GM23338 (cell line): ENCODE data around the gene PROCA1. TPM values are rescaled to one million over a fixed set of nuclear protein-coding genes. Genes with fewer than 3 reads are reported as not detected.

ENCODE experiments used
- ATAC-seq: fragments of 200-7000 bp; cut with Tn5 transposase; 3 replicates; pipeline ENCODE4 v1.9.1; 2020
- DNase-seq: peaks from one replicate; pipeline ENCODE4 v3.0.0-alpha.2; 2015; ENCODE audit warnings: low spot score
- H2AFZ ChIP-seq: fragments of 200-600 bp; sonication (generic); 2 replicates; pipeline ENCODE4 v1.8.0; 2016; ENCODE audit warnings: antibody characterized with exemption, mild to moderate bottlenecking, moderate library complexity
- H3F3A ChIP-seq: fragments of 200-600 bp; sonication (generic); replicated peaks from 2 replicates; pipeline ENCODE4 v1.8.0; 2017; ENCODE audit warnings: antibody characterized with exemption, mixed run types, low read depth
- H3K27ac ChIP-seq: fragments of 200-600 bp; sonication (generic); 2 replicates; pipeline ENCODE4 v1.6.1; 2016; ENCODE audit warnings: low read depth
- H3K27me3 ChIP-seq: fragments of 200-600 bp; sonication (generic); 2 replicates; pipeline ENCODE4 v1.8.0; 2016; ENCODE audit warnings: mild to moderate bottlenecking, mixed run types, moderate library complexity; ENCODE audit not compliant: insufficient read depth
- H3K36me3 ChIP-seq: fragments of 200-600 bp; sonication (generic); 2 replicates; pipeline ENCODE4 v1.8.0; 2016; ENCODE audit warnings: mild to moderate bottlenecking; ENCODE audit not compliant: insufficient read depth
- H3K4me1 ChIP-seq: fragments of 200-600 bp; sonication (generic); 2 replicates; pipeline ENCODE4 v1.8.0; 2016; ENCODE audit warnings: mild to moderate bottlenecking, moderate library complexity; ENCODE audit not compliant: insufficient read depth
- H3K4me2 ChIP-seq: fragments of 200-600 bp; sonication (generic); 2 replicates; pipeline ENCODE4 v1.7.1; 2017; ENCODE audit warnings: mixed run types
- H3K4me3 ChIP-seq: fragments of 200-600 bp; sonication (generic); 2 replicates; pipeline ENCODE4 v1.6.1; 2016; ENCODE audit warnings: mixed run types
- H3K79me2 ChIP-seq: fragments of 200-600 bp; sonication (generic); replicated peaks from 2 replicates; pipeline ENCODE4 v1.8.0; 2017; ENCODE audit warnings: mild to moderate bottlenecking; ENCODE audit not compliant: insufficient read depth
- H3K9me2 ChIP-seq: fragments of 200-600 bp; sonication (generic); 2 replicates; pipeline ENCODE4 v1.8.0; 2017; ENCODE audit not compliant: insufficient read depth
- H4K20me1 ChIP-seq: fragments of 200-600 bp; sonication (generic); replicated peaks from 2 replicates; pipeline ENCODE4 v1.8.0; 2017; ENCODE audit warnings: mild to moderate bottlenecking; ENCODE audit not compliant: insufficient read depth
- H3K27ac Mint-ChIP-seq: 2 replicates; pipeline ENCODE4 v1.8.0; 2020; ENCODE audit warnings: inconsistent platforms, mild to moderate bottlenecking, moderate library complexity, mixed read lengths
- H3K27me3 Mint-ChIP-seq: 3 replicates; pipeline ENCODE4 v1.8.0; 2022; ENCODE audit warnings: low read depth, mild to moderate bottlenecking, moderate library complexity, mixed read lengths, inconsistent platforms; ENCODE audit not compliant: insufficient read depth, poor library complexity
- H3K36me3 Mint-ChIP-seq: 3 replicates; pipeline ENCODE4 v1.8.0; 2021; ENCODE audit warnings: low read depth, mild to moderate bottlenecking, inconsistent platforms, moderate library complexity, mixed read lengths
- H3K4me1 Mint-ChIP-seq: 3 replicates; pipeline ENCODE4 v1.8.0; 2020; ENCODE audit warnings: mild to moderate bottlenecking, inconsistent platforms, mixed read lengths
- H3K4me3 Mint-ChIP-seq: 3 replicates; pipeline ENCODE4 v1.8.0; 2021; ENCODE audit warnings: moderate library complexity, mild to moderate bottlenecking, inconsistent platforms, mixed read lengths
- H3K9me3 Mint-ChIP-seq: 3 replicates; pipeline ENCODE4 v1.8.0; 2020; ENCODE audit warnings: moderate library complexity, mild to moderate bottlenecking, inconsistent platforms, mixed read lengths
- CREB1 ChIP-seq: fragments of 250-450 bp; sonication (Bioruptor Pico); IDR thresholded peaks from 2 replicates; pipeline ENCODE4 v1.5.0; 2020; ENCODE audit warnings: low read depth, mild to moderate bottlenecking, moderate library complexity
- CTCF ChIP-seq, 2 experiments: fragments of 200-600 bp in 1 of 2; sonication (generic) in 1 of 2; conservative IDR thresholded peaks; 2 replicates each; pipeline versions ENCODE4 v1.5.1 to v1.6.1; 2016 to 2017; ENCODE audit warnings: antibody characterized with exemption in 2 of 2, low read depth in 2 of 2, mild to moderate bottlenecking in 2 of 2, moderate library complexity in 1 of 2
- EZH2 ChIP-seq: fragments of 200-600 bp; sonication (generic); IDR thresholded peaks from one replicate; pipeline ENCODE4 v1.8.0; 2017; ENCODE audit warnings: antibody characterized with exemption, mild to moderate bottlenecking, low read depth; ENCODE audit not compliant: unreplicated experiment
- EZH2phosphoT487 ChIP-seq: fragments of 200-600 bp; sonication (generic); IDR thresholded peaks from one replicate; pipeline ENCODE4 v1.8.1; 2018; ENCODE audit warnings: antibody characterized with exemption; ENCODE audit not compliant: unreplicated experiment
- JUNB ChIP-seq: IDR thresholded peaks from one replicate; pipeline ENCODE4 v1.6.1; 2016; ENCODE audit warnings: antibody characterized with exemption; ENCODE audit not compliant: unreplicated experiment
- NANOG ChIP-seq: IDR thresholded peaks from 2 replicates; pipeline ENCODE4 v1.6.1; 2016; ENCODE audit warnings: antibody characterized with exemption, borderline replicate concordance
- REST ChIP-seq: IDR thresholded peaks from one replicate; pipeline ENCODE4 v1.6.1; 2018; ENCODE audit warnings: antibody characterized with exemption; ENCODE audit not compliant: unreplicated experiment
- STAT1 ChIP-seq: IDR thresholded peaks from one replicate; pipeline ENCODE4 v1.6.1; 2016; ENCODE audit warnings: antibody characterized with exemption; ENCODE audit not compliant: unreplicated experiment
- polyA plus RNA-seq: library from polyadenylated mRNA; unstranded; fragments of >200 nt; fragmentation: Nextera tagmentation; extraction: Ambion mirVana; gene quantifications from 2 replicates; pipeline ENCODE4 v1.2.1, GENCODE V29; 2016
- total RNA-seq: library from RNA; depleted of rRNA; stranded (reverse); fragments of >200 nt; shearing (Covaris generic); gene quantifications from 2 replicates; pipeline ENCODE4 v1.2.3, GENCODE V29; 2014
- TF ChIP-seq, protein P1 (sequence below): fragments of 250-450 bp; sonication (Bioruptor Pico); IDR thresholded peaks from 2 replicates; pipeline ENCODE4 v1.5.0; 2020; ENCODE audit warnings: mild to moderate bottlenecking, moderate library complexity

Gene PROCA1
- total and polyA plus RNA-seq, 2 experiments from 2014 or later = 11.3 to 14.4 TPM

- Mint-ChIP-seq H3K9me3 (no peaks in the 10 kb centered on the region; the same call in 2 of the 3 replicates), H3K27ac (no peak overlapping the region; the same call in 1 of the 2 replicates), H3K27me3 (peaks cover 11% of the 10 kb centered on the region), H3K36me3 (peaks cover 38% of the 10 kb centered on the region), H3K4me3 (no peak overlapping the region), H3K4me1 (peaks cover 5% of the 10 kb centered on the region; the same call in 2 of the 3 replicates)
- no peak overlapping the region for H3K4me2 ChIP-seq
- no peaks in the 10 kb centered on the region; the same call in 1 of the 2 replicates for H3K36me3 ChIP-seq
- H3K27me3 ChIP-seq = no peaks in the 10 kb centered on the region
- no peaks in the 10 kb centered on the region for H4K20me1 ChIP-seq
- no peaks in the 10 kb centered on the region for H3K9me2 ChIP-seq
- H2AFZ ChIP-seq = no peak overlapping the region
- 0 out of 2 replicates have a peak, but pooled peaks cover 3% of the 10 kb centered on the region for H3F3A ChIP-seq
- H3K27ac ChIP-seq = no peak overlapping the region
- no peak for ATAC-seq
- peaks cover 11% of the 10 kb centered on the region; the same call in 1 of the 2 replicates for H3K4me1 ChIP-seq
- no peak for DNase-seq
- TF ChIP-seq JUNB = no peak
- TF ChIP-seq CREB1 (CRISPR knock-in tag) = no peak
- no peak for TF ChIP-seq EZH2phosphoT487
- no peak for TF ChIP-seq CTCF (conservative IDR thresholded peaks at IDR 0.05; ENCODE audit: low read depth in 2 of 2)
- no peak for TF ChIP-seq EZH2
- TF ChIP-seq REST = no peak
- no peak for TF ChIP-seq NANOG
- no peak for TF ChIP-seq STAT1
- TF ChIP-seq, protein P1, sequence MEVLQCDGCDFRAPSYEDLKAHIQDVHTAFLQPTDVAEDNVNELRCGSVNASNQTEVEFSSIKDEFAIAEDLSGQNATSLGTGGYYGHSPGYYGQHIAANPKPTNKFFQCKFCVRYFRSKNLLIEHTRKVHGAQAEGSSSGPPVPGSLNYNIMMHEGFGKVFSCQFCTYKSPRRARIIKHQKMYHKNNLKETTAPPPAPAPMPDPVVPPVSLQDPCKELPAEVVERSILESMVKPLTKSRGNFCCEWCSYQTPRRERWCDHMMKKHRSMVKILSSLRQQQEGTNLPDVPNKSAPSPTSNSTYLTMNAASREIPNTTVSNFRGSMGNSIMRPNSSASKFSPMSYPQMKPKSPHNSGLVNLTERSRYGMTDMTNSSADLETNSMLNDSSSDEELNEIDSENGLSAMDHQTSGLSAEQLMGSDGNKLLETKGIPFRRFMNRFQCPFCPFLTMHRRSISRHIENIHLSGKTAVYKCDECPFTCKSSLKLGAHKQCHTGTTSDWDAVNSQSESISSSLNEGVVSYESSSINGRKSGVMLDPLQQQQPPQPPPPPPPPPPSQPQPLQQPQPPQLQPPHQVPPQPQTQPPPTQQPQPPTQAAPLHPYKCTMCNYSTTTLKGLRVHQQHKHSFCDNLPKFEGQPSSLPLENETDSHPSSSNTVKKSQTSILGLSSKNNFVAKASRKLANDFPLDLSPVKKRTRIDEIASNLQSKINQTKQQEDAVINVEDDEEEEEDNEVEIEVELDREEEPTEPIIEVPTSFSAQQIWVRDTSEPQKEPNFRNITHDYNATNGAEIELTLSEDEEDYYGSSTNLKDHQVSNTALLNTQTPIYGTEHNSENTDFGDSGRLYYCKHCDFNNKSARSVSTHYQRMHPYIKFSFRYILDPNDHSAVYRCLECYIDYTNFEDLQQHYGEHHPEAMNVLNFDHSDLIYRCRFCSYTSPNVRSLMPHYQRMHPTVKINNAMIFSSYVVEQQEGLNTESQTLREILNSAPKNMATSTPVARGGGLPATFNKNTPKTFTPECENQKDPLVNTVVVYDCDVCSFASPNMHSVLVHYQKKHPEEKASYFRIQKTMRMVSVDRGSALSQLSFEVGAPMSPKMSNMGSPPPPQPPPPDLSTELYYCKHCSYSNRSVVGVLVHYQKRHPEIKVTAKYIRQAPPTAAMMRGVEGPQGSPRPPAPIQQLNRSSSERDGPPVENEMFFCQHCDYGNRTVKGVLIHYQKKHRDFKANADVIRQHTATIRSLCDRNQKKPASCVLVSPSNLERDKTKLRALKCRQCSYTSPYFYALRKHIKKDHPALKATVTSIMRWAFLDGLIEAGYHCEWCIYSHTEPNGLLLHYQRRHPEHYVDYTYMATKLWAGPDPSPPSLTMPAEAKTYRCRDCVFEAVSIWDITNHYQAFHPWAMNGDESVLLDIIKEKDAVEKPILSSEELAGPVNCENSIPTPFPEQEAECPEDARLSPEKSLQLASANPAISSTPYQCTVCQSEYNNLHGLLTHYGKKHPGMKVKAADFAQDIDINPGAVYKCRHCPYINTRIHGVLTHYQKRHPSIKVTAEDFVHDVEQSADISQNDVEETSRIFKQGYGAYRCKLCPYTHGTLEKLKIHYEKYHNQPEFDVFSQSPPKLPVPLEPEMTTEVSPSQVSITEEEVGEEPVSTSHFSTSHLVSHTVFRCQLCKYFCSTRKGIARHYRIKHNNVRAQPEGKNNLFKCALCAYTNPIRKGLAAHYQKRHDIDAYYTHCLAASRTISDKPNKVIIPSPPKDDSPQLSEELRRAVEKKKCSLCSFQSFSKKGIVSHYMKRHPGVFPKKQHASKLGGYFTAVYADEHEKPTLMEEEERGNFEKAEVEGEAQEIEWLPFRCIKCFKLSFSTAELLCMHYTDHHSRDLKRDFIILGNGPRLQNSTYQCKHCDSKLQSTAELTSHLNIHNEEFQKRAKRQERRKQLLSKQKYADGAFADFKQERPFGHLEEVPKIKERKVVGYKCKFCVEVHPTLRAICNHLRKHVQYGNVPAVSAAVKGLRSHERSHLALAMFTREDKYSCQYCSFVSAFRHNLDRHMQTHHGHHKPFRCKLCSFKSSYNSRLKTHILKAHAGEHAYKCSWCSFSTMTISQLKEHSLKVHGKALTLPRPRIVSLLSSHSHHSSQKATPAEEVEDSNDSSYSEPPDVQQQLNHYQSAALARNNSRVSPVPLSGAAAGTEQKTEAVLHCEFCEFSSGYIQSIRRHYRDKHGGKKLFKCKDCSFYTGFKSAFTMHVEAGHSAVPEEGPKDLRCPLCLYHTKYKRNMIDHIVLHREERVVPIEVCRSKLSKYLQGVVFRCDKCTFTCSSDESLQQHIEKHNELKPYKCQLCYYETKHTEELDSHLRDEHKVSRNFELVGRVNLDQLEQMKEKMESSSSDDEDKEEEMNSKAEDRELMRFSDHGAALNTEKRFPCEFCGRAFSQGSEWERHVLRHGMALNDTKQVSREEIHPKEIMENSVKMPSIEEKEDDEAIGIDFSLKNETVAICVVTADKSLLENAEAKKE (CRISPR knock-in tag) = no peak
- no peak overlapping the region for H3K4me3 ChIP-seq
- no peaks in the 10 kb centered on the region for H3K79me2 ChIP-seq
These were observed 26.3 kb upstream of the PROCA1 start for GRCh38 chr17:28737770-28738679.
